ENCODE measurements around the gene GPC5.

Gene GPC5

DNA sequence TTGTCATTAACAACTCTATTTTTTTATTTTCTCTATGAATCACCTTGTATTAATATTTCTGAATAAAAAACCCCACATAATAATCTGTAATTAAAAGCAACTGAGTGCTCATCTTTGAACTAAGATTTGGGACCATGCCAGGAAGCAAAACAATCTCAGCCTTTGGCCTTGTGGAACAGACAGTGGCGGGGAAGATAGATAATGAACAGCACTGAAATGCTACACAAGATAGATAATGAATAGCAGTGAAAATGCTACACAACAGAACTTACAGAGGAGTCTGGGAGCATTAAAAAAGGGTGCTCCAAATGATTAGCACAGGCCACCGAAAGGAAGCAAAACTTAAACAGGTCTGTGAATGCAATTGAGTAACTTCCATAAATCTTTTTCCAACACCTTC, 134.9 kb downstream of the GPC5 start:
- no peak for DNase-seq (ENCODE audit: low read depth in 2 of 3, low spot score in 2 of 3)

DNA sequence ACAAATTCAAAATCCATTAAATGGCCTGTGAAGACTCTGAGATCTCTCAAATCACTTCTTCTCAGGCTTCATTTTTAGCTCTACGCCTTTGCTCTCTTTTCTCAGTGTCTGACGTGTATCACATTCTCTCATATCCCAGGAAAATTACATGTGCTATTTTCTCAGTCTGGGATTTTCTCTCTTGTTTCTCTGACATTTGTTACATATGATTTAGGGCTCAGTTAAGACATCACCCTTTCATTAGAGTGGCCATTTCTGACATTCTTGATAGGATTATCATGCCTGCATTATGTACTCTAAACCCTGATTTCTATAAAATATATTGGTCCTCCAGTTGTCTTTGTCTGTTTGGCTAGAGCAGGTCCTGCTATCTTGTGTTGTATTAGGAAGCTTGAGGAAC, 136.6 kb downstream of the GPC5 start:
- no peak for DNase-seq (ENCODE audit: low read depth in 2 of 3, low spot score in 2 of 3)

DNA sequence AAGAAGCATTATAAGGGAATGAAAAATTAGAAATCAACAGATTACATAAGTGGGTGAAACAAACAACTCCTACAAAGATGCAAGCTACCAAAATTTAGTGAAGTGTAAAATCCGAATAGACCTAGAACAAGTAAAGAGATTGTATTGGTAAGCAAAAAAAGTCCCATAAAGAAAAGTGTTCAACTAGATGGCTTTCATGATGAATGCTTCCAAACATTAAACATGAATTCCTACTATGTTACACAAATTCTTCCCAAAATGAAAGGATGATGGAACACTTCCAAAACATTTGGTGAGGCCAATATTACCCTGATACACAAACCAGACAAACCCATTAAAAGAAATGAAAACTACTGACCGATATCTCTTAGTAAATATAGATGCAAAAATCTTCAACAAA, 139.0 kb downstream of the GPC5 start:
- no peak for DNase-seq (ENCODE audit: low read depth in 2 of 3, low spot score in 2 of 3)

DNA sequence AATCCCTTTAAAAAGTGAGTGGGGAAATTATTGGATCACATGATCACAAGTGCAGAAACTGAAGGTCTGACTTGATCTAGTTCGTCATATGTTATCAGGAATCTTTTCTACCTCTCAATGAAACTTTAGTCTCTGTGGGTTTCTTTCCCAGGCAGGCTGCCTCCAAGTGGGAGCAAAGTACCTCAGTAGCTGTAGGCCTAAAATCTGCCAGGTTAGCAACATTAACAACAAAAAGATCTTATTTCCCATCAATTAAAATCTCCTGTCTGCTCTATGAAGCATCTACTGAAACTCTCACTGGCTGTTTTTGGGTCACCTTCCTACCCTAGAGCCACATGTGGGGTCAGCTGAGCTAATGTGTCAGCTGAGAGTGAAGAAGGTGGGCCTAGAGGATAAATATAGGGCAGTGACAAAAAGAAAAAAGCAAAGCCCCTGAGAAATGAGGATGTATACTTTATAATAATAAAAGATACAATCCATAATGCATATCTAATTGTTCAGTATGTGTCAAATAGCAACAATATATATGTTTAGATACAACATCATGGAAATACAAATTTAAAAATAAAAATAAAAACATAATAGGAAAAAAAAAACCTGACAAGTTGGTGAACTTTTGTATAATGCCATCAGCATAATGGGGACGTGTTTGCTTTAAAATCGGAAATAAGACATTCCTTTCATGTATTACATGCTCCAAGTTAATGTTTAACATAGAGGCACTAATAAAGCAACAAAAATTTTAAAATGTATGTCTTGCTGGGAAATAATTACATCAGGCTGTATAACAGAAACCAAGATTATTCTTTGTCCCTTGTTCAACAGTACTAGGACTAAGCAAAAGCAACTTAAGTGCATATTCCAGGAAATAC, 141.1 kb downstream of the GPC5 start:
- no peak for DNase-seq (ENCODE audit: low read depth in 2 of 3, low spot score in 2 of 3)

DNA sequence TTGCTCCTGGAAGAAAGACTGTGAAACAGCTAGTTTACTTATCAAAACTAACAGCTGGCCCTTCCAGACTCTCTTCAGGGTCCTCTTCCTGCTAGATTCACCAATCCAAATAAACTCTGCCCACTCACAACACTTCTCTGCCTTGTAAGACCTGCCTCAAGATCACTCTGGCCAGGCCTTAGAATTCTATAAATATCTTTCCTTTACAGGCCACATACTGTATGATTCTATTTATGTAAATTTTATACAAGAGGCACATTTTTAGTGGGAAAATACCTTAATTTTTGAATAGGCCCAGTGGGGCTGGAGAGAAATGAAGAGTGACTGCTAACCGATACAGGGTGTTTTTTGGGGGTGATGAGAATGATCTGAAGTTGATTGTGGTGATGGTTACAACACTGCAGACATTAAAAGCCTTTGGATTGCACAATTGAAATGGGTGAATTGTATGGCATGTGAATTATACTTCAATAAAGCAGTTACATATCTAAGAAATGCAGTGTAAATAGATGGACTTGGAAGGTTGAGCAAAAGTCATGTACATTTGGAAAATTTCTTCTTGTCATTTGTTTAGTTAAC, 141.8 kb downstream of the GPC5 start:
- DNase-seq (ENCODE audit: low read depth in 2 of 3, low spot score in 2 of 3), result no peak

DNA sequence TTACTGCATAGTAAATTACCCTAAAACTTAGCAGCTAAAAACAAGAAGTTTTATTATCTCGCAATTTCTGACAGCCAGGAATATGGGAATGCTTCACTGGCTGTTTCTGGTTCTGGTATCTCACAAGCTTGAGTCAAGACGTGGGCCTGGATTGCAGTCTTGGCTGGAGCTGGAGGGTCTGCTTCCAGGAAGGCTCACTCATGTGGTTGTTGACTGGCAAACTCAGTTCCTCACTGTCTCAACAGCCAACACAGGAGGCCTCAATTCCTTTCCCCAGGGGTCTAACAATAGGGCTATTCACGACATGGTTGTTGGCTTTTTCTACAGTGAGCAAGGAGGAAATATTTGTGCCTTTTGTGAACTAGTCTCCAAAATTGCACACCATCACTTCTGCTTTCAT, 146.3 kb downstream of the GPC5 start:
- DNase-seq (ENCODE audit: low read depth in 2 of 3, low spot score in 2 of 3), result no peak

DNA sequence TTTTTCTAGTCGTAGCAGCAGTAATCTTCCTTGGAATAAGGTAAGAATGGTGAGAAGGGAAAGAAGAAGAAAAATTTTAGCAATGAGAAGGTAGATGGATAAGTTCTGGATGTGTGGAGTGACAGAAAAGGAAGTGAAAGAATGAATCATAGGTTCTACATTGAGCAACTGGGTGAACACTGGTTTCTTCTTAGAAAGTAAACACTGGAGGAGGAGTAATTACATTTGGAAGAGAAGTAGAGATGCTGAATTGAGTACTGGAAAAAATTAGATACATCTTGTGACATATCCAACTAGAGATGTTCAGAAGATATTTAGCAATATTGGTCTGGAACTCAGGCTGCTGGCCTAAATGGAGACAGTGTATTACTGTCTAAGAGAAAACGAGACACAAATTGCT, 148.5 kb downstream of the GPC5 start:
- no peak for DNase-seq (ENCODE audit: low read depth in 2 of 3, low spot score in 2 of 3)

DNA sequence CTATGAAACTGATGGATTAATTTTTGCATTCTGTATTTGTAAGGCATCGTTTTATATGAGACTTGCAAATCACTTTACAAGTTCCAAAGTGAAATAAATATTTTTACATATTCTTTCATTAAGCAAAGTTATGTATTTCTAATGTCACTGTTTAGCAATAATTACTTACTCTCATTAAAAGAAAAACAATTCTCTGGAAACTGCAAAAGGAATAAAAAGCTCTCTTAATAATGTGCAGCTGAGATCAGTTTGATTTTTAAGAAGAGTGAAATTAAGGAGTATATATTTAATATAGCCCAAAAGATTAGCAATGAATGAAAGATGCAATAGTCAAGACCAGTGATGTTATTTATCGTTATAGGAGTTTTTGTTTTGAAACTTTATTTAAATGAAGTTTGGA, 155.2 kb downstream of the GPC5 start:
- no peak for DNase-seq (ENCODE audit: low read depth in 2 of 3, low spot score in 2 of 3)

DNA sequence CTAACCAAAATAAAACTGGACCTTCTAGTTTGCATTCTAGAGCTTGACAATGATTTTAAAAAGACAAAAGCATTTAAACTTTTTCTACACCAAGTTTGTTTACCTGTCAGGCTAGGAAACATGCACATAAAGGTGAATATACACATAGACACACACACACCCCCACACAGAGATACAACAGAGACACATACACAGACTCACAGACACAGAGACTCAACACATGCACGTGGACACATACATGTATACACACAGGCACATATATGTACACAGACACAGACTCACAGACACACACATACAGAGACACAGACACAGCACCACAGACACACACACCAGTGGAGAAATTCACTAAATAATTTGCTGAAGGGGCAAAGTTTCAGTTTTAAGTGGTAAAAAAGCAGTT, 155.7 kb downstream of the GPC5 start:
- DNase-seq (ENCODE audit: low read depth in 2 of 3, low spot score in 2 of 3), result no peak

DNA sequence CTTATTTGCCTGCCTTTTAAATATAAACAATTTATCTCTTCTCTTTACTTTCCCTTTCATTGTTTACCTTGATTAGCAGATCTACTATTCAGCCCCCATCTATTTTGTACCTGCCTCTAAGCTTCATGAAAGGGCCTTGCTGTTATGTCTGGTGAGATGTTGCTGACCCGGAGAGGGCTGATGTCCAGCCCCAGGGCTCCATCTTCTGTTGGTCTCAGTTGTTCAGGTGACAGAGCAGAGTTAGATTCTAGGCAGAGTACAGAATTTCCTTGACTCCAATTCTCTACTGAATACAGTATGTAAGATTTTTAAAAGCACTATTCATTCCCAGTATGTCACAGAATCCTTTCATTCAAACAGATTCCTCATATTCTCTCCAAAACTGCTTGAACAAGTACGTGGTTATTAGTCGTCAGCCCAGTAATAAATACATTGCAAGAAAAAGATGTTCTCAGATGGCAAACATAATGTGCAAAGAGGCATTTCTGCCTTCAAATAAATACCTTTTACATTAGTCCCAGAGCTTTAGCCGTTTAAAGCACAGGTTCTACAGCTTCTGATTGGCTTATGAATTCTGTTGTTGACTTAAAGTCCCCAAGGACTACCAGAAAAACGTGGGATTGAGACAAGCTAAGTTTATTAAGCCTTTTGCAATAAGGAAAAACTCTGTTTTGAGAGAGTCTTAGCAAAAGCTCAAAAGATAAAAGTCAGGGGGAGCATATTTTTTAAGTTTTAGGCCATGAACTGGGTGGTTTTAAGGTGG, 159.1 kb downstream of the GPC5 start:
- no peak for DNase-seq (ENCODE audit: low read depth in 2 of 3, low spot score in 2 of 3)

DNA sequence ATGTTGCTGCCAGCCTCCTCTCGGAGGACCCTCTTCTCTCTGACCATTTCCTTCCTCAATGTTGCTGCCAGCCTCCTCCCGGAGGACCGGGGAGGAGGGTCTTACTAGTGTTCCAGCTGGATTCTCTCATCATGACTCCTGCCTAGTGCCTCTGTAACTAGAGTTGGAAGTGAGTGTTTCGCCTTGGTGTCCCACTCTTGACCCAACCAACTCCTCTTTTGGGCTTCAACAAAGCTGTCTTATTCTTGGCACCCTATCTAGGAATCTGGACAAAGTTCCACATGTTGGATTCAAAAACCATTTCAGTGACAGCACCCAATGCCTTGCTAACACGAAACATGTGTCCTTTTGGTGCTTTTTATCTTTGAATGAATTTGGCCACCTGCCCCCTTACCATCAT, 165.4 kb downstream of the GPC5 start:
- no peak for DNase-seq (ENCODE audit: low read depth in 2 of 3, low spot score in 2 of 3)

DNA sequence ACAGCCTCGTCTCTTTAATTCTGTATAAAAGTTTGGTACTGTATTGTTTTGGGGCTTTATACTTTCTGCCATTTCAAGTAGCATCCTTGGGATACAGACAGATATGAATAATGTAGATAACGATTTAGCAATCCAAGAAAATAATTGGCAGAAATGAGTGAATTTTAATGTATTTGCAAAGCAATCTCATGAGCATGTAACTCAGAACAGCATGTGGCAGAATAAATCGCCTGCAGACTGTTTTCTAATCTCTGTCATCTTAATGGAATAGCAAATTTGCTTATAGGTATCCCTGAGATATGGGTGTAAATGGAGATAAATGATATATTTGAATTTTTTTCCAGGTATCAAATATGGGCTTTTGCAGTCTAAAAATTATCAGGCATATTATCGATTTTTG, 166.0 kb downstream of the GPC5 start:
- DNase-seq (ENCODE audit: low read depth in 2 of 3, low spot score in 2 of 3), result no peak

DNA sequence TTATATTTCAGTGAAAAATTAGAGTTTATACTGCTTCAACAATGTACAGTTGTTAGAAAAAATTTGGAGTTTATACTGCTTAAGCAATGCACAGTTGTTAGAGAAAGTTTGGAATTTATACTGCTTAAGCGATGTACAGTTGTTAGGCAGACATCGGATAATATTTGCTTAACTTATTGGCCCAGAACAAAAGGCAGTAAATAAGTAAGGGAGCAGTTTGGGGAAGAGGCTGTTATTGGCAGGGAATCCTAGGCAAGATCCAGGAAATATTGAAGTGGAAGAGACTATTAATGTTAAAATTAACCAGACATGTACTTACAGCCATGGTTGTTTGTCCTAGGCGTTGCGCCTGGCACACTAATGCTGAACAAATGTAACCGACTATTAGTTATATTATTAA, 166.9 kb downstream of the GPC5 start:
- DNase-seq (ENCODE audit: low read depth in 2 of 3, low spot score in 2 of 3), result no peak

DNA sequence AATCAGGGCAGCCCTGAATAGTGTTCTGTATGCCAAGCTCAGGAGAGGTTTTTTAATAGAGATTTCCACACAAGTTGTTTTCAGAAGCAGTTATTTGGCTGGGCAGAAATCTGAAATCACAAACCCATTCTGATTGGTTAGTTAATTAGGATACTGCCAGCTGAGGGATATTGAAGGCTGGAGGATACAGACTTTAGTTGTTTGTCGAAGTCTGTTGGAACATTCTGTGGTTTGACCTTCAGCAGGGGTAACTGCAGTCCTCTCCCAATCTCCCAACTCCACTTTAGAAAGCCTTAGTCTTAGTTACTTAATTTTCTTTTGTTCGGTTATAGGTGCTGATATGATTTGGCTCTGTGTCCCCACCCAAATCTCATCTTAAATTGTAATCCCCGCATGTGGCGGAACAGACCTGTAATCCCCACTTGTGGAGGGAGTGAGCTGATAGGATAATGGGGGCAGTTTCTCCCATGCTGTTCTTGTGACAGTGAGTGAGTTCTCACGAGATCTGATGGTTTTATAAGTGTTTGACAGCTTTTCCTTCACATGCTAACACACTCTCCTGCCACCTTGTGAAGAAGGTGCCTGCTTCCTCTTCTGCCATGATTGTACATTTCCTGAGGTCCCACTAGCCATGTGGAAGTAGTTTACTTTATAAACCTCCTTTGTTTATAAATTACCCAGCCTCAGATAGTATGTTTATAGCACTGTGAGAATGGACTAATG, 169.2 kb downstream of the GPC5 start:
- no peak for DNase-seq (ENCODE audit: low read depth in 2 of 3, low spot score in 2 of 3)

DNA sequence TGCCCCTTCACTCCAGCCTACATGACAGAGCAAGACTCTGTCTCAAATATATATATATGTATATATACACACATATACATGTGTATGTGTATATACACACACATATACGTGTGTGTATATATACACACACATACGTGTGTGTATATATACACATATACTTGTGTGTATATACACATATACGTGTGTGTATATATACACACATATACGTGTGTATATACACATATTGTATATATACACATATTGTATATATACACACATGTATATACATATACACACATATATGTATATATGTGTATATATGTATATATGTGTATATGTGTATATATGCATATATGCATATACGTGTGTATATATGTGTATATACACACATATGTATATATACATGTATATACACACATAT, 173.3 kb downstream of the GPC5 start:
- no peak for DNase-seq (ENCODE audit: low read depth in 2 of 3, low spot score in 2 of 3)

DNA sequence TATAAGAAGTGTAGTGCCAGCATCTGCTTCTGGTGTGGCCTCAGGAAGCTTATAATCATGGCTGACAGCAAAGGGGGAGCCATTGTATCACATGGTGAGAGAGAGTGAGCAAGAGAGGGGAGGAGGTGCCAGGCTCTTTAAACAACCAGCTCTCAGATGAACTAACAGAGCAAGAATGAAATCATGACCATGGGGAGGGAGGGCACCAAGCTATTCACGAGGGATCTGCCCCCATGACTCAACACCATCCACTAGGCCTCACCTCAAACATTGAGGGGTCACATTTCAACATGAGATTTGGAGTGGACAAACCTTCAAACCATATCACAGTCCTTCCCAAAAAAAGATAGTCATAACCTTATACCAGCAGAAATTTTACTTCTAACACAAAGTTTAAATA, 174.0 kb downstream of the GPC5 start:
- no peak for DNase-seq (ENCODE audit: low read depth in 2 of 3, low spot score in 2 of 3)

DNA sequence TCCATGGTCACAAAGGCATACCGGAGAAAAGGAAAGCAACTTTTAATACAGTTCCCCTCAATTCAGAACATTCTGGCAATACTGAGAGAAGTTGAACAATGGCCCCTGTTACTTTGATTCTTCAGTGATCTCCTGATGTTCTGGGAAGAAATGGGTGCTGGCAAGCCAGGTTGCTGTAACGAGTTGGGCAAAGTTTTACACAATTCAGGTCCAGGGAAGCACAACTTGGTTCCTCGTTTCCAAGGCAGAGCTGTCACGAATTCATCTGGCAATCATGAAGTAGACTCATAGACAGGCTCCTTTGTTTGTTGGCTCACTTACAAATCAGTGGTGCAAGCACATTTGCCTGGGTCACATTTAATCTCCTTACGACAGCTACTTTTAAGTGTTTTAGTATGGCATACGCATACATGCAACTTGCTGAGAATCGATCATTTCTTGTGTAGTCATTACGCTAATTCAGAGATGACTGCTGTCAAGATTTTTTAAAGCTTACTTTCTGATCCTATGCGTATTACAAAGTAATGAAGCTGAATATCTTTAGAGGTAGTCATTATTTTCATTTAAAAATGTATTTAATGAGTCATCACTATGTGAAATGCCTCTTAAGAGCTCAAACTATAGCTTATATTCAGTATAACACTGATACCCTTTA, 174.7 kb downstream of the GPC5 start:
- DNase-seq (ENCODE audit: low read depth in 2 of 3, low spot score in 2 of 3), result no peak

DNA sequence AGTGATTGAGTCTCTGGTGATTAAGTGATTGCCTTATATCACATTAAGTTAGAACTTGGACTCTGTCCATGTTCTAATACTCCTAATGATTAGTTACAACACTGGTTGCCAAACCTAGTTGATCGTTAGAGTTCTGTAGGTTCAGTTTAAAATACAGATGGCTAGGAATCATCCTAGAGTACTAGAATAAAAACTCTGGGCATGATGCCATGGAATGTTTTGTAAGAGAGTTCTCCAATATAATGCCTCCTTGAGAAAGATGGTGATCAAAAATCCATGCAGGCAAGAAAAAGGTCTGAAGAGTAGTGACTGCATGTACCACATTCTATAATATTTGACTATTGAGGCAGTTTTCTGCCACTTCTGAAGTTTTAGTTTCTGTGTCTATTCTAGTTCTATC, 176.3 kb downstream of the GPC5 start:
- no peak for DNase-seq (ENCODE audit: low read depth in 2 of 3, low spot score in 2 of 3)

DNA sequence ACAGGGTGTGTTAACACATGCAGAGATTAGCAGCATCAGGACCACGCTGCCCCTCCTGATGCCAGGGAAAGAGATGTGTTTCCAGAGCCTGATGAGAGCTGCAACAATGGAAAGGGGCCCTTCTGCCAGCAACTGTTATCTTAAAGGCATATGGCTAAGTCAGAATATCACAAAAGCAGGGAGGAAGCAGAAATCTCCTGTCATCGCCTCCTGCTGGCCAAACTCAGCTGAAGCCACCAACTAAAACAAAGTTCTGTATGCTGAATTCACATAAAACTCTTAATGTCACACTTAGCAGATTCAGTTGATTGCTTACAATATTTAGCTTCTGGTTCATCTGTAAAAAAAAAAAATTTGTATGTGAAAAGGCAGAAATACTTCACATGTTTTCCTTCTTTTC, 178.2 kb downstream of the GPC5 start:
- no peak for DNase-seq (ENCODE audit: low read depth in 2 of 3, low spot score in 2 of 3)

DNA sequence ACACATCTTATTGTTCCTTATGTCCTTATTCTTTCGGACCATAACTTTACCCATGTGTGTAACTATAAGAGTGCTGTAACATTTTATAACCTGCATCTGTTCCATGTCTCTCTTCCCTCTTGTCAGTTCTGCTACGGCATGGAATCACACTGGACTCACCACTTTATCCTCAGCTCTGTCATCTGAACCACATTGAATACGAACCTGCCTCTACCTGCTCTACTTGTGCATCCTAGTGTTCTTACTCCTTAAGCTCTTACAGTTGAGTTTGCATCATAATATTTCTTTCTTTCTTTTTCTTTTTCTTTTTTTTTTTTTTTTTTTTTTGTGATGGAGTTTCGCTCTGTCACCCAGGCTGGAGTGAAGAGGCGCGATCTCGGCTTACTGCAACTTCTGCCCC, 180.9 kb downstream of the GPC5 start:
- DNase-seq (ENCODE audit: low read depth in 2 of 3, low spot score in 2 of 3), result no peak

DNA sequence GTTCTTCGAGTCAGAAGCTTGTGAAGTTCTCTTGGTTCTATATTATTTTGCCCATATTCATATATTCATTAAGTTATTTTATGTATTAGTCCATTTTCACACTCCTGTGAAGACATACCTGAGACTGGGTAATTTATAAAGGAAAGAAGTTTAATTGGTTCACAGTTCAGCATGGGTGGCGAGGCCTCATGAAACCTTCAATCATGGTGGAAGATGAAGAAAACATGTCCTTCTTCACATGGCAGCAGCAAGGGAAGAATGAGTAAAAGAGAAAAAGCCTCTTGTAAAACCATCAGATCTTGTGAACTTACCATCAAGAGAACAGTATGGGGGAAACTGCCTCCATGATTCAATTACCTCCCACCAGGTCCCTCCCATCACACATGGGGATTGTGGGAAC, 182.3 kb downstream of the GPC5 start:
- DNase-seq (ENCODE audit: low read depth in 2 of 3, low spot score in 2 of 3), result no peak

Data from activated CD8-positive, alpha-beta memory T cell treated with anti-CD3 and anti-CD28 coated beads for 48 hours (primary cell).